GM12874 (cell line): ENCODE measurements around the gene PPP2R2B.

Experiments
- TF ChIP-seq, protein P1 (sequence below): IDR thresholded peaks from 2 replicates; pipeline ENCODE4 v1.5.1; 2011; ENCODE audit warnings: low read depth, mild to moderate bottlenecking, control low read depth, low read length, moderate library complexity; ENCODE audit not compliant: insufficient read depth

Gene PPP2R2B

DNA sequence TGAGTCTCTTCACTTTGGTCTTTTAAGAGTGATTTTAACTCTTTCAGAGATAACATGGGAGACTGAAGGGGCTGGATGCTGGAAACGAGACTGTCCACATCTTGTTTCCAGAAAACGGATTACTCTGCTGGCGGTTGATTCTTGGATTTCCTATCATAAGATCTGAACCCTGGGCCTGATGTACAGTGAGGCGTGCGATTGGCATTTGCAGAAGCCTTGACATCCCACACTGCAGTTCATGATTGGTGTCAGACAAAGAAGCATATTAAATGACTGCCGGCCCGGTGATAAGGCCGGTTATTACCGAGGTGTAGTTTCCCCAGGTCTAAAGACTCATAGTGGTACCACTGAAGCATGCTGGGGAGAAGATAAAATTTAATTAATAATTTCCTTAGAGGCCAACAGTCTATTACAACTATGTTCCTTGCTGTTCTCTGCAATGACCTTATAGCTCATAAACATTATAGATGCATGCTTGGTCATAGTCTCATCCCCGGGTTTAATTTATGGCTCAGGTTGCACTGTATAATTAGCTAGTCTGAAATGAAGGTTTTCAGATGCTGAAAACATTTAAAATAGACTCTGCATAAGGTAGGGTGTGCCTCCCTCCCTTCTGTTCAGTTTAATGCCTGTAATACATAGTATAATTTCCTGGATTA, 99.2 kb downstream of the PPP2R2B start:
- TF ChIP-seq, protein P1, sequence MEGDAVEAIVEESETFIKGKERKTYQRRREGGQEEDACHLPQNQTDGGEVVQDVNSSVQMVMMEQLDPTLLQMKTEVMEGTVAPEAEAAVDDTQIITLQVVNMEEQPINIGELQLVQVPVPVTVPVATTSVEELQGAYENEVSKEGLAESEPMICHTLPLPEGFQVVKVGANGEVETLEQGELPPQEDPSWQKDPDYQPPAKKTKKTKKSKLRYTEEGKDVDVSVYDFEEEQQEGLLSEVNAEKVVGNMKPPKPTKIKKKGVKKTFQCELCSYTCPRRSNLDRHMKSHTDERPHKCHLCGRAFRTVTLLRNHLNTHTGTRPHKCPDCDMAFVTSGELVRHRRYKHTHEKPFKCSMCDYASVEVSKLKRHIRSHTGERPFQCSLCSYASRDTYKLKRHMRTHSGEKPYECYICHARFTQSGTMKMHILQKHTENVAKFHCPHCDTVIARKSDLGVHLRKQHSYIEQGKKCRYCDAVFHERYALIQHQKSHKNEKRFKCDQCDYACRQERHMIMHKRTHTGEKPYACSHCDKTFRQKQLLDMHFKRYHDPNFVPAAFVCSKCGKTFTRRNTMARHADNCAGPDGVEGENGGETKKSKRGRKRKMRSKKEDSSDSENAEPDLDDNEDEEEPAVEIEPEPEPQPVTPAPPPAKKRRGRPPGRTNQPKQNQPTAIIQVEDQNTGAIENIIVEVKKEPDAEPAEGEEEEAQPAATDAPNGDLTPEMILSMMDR: no peak

DNA sequence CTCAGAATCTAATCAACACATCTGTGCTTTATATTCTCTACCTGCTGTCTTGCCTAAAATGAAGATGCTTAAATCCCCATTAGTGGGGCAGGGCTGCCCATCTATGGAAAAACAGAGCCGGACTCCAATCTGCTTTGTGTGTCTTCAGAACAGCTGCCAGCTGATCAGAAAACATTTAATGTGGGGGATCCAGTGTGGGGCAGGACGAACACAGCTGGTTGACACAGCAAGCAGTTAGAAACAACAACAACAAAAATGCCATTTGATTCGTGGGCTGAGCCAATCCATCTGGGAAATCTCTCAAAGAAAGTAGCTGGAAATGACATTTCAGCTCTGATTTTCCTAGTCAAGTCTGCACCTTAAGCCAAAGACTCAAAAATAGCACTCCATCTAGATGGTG, 99.8 kb downstream of the PPP2R2B start:
- TF ChIP-seq, protein P1: no peak

DNA sequence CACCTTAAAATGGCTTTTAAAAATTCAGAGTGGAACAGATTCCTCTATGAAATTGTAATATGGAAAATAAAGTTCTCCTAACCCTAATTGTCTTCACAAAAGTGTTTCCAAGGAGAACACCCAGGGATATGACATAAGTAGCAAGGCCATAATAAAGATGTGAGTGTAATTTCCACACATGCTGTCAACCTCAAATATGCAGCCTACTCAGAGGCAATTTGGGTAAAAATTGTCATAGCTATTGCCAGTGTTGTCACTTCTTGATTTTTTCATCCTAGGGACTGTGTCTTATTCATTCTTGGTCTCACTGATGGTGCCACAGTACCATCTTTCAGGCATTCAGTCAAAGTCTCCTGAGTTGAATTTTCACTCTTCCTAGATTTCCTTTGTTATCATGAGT, 100.3 kb downstream of the PPP2R2B start:
- TF ChIP-seq, protein P1: no peak

DNA sequence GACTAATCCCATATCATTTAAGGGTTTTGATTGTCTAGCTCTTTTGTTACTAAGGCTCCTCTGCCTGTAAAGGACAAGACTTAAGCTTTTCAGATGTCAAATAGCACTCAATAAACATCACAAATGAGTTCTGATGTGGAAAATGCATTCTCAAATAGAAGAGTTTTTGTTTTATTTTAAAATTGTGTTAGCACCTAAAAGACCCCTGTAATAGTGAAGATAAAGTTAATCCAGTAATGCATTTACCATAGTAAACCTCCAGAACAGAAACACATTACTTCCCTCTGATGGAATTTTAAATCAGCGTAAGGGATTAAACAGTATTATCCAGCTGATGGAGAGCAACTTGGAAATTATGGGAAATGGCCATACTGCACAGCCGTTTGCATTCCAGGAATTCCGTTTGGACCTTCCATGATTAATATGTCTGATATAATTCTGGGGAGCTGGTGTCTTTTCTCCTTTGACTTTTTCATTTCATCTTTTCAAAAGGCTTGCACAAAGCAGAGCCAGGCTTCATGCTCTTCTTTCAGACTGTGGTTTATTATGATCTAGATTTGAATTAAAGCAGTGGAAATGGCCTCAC, 105.6 kb downstream of the PPP2R2B start:
- TF ChIP-seq, protein P1: no peak

DNA sequence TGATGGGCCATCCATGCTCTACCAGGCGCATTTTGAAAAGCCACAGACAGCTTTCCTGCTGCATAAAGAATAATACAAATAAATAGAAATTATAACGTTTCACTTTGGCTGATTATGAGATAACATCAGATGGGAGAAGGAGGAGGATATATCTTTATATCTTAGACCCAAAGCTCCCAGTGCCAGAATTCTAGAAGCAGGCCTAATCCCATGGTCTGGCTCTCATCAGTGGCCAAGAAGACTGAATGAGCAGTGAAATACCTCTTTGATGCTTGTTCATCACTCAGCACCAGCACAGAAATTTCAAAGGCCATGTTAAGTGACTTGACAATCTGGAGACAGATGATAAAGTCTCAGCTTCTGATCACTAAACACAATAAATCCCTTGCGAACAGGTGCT, 107.6 kb downstream of the PPP2R2B start:
- TF ChIP-seq, protein P1: no peak

DNA sequence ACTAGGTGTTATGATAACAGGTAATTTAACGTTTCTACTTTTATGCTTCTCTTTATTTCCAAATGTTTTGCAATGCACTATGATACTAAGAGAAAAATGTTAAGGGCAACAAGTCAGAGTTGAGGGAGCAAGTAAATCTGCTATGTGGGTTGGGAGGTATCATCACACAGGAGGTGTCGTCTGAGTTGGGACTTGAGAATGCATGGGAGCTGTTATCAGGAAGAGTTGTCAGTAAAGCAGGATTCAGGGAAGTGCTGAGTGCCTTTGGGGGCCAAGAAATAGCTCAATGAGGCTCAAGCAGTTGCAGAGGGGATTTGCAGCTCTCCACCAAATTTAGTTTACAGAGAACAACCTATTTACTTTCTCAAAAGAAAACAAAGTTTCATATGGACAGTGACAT, 108.0 kb downstream of the PPP2R2B start:
- TF ChIP-seq, protein P1: no peak

DNA sequence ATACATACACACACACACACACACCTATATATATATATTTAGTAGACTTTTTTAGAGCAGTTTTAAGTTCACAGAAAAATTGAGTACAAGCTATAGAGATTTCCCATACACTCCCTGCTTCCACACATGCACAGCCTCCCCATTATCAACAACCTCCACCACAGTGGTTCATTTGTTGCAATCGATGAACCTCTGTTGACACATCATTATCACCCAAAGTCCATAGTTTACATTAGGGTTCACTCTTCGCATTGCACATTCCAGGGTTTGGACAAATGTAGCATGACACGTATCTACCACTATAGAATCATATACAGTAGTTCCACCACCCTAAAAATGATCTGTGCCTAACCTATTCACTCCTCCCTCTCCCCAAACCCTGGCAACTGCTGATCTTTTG, 111.0 kb downstream of the PPP2R2B start:
- TF ChIP-seq, protein P1: no peak
